Measurements from ENCODE around the gene ZNF334.

Gene ZNF334

DNA sequence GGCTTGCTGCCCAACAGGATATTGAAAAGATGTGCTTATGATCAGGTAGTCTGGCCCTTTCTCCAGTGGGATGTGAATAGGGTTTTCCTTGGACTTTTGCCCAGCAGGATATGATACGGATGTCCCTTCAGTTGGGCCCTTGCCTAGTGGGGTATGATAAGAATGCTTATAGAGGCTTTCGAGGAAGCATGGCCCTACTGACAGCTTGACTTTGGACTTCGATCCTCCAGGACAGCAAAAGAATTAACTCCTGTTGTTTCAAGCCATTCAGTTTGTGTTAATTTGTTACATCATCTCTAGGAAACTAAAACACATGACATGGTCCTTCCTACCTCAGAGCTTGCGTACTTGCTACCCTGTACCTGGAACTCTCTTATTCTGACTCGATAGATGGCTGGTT is 9.7 kb upstream of the ZNF334 start:
- H3K4me1 ChIP-seq (ENCODE audit: control insufficient read depth in 5 of 5, insufficient read depth in 5 of 5, low read length in 5 of 5), result no peaks in the 10 kb centered on the region
- H3K27me3 ChIP-seq (ENCODE audit: control insufficient read depth in 5 of 5, insufficient read depth in 4 of 5, low read length in 5 of 5), result peaks cover 0 to 7% (median 0%) of the 10 kb centered on the region in 5 donors
- no peaks in the 10 kb centered on the region for H3K9me3 ChIP-seq (ENCODE audit: control insufficient read depth in 5 of 5, low read length in 5 of 5)
- H3K36me3 ChIP-seq (ENCODE audit: control insufficient read depth in 5 of 5, insufficient read depth in 5 of 5, low read length in 5 of 5), result no peaks in the 10 kb centered on the region
- H3K27ac ChIP-seq (ENCODE audit: low read depth, low read length), result no peak overlapping the region
- H3K9ac ChIP-seq (ENCODE audit: low read length in 5 of 5), result no peak overlapping the region
- no peak overlapping the region for H3K4me3 ChIP-seq (ENCODE audit: low read depth in 1 of 5, low read length in 5 of 5)

DNA sequence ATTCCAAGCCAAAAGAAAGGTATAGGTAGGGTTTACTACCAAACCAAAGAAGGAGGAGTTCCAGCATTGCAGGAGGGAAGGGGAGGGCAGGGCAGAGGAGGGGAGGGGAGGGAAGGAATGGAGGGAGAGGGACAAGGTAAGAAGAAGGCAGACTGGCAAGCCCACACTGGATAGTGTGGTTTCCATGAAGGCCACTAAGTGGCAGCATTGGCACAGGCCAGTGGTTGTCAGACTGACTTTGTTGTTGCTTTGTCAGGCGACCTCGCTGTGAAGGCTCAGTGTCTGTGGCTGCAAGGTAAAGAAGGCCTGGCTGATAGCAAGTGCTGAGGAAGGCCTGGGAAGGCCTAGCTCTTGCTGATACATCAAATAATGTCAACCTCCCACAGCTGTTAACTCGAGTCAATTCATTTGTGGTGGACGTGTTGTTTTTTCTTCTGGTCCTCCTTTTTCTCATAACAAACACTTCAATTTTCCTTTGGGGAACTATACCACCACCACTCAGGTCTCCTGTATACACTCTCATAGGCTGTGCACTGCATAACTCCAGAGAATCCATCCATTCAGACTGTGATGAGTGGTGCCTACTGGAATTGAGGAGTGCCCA is 7.7 kb upstream of the ZNF334 start:
- Histone ChIP-seq H3K4me1 (ENCODE audit: control insufficient read depth in 5 of 5, insufficient read depth in 5 of 5, low read length in 5 of 5) (no peaks in the 10 kb centered on the region), H3K9ac (ENCODE audit: low read length in 5 of 5) (no peak overlapping the region), H3K27ac (ENCODE audit: low read depth, low read length) (no peak overlapping the region), H3K4me3 (ENCODE audit: low read depth in 1 of 5, low read length in 5 of 5) (no peak overlapping the region), H3K27me3 (ENCODE audit: control insufficient read depth in 5 of 5, insufficient read depth in 4 of 5, low read length in 5 of 5) (peaks cover 0 to 7% (median 5%) of the 10 kb centered on the region in 5 donors), H3K36me3 (ENCODE audit: control insufficient read depth in 5 of 5, insufficient read depth in 5 of 5, low read length in 5 of 5) (no peaks in the 10 kb centered on the region), H3K9me3 (ENCODE audit: control insufficient read depth in 5 of 5, low read length in 5 of 5) (no peaks in the 10 kb centered on the region)

DNA sequence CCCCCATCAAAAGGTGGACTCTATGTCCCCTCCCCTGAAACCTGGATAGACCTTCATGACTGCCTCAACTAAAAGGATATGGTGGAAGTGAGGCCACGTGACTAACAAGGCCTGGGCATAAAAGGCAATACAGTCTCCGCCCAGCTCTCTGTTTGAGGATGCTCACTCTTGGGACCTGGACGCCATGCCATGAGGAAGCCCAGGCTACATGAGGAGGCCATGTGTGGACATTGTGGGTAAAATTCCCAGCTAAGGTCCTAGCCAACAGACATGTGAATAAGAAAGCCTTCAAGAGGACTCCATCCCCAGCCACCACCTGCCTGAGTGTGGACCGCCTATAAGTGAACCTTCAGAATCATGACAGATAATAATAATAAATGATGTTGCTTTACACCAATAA is 7.2 kb upstream of the ZNF334 start:
- Histone ChIP-seq H3K4me1 (ENCODE audit: control insufficient read depth in 5 of 5, insufficient read depth in 5 of 5, low read length in 5 of 5) (no peaks in the 10 kb centered on the region), H3K4me3 (ENCODE audit: low read depth in 1 of 5, low read length in 5 of 5) (no peak overlapping the region), H3K9ac (ENCODE audit: low read length in 5 of 5) (no peak overlapping the region), H3K36me3 (ENCODE audit: control insufficient read depth in 5 of 5, insufficient read depth in 5 of 5, low read length in 5 of 5) (no peaks in the 10 kb centered on the region), H3K27ac (ENCODE audit: low read depth, low read length) (no peak overlapping the region), H3K27me3 (ENCODE audit: control insufficient read depth in 5 of 5, insufficient read depth in 4 of 5, low read length in 5 of 5) (peaks cover 0 to 7% (median 5%) of the 10 kb centered on the region in 5 donors), H3K9me3 (ENCODE audit: control insufficient read depth in 5 of 5, low read length in 5 of 5) (no peaks in the 10 kb centered on the region)

DNA sequence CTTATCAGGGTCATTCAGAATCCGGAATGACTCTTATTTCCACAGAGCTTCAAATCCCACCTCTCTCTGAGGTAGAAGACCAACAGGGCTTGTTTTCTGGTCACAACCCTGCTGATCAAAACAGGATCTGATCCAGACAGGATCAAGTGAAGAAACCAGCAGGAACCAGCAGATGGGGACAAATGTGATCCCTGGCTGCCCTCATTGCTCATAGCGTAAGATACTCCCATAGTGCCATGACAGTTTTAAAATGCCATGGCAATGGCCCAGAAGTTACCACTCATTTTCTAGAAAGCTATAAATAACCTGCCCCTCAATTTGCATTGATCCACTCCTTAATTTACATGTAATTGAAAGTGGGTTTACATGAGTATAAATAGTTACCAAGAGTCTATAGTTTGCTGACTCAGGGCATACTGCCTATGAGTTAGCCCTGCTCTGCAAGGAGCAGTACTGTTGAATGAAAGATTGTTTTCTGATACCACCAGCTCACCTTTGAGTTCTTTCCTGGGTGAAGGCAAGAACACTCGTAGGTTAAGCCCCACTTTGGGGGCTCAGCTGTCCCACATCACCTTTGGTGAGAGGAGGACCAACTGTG is 6.2 kb upstream of the ZNF334 start:
- H3K4me3 ChIP-seq (ENCODE audit: low read depth in 1 of 5, low read length in 5 of 5), result no peak overlapping the region
- H3K27ac ChIP-seq (ENCODE audit: low read depth, low read length), result no peak overlapping the region
- peaks cover 0 to 7% (median 5%) of the 10 kb centered on the region in 5 donors for H3K27me3 ChIP-seq (ENCODE audit: control insufficient read depth in 5 of 5, insufficient read depth in 4 of 5, low read length in 5 of 5)
- H3K4me1 ChIP-seq (ENCODE audit: control insufficient read depth in 5 of 5, insufficient read depth in 5 of 5, low read length in 5 of 5), result no peaks in the 10 kb centered on the region
- H3K36me3 ChIP-seq (ENCODE audit: control insufficient read depth in 5 of 5, insufficient read depth in 5 of 5, low read length in 5 of 5), result no peaks in the 10 kb centered on the region
- no peak overlapping the region for H3K9ac ChIP-seq (ENCODE audit: low read length in 5 of 5)
- H3K9me3 ChIP-seq (ENCODE audit: control insufficient read depth in 5 of 5, low read length in 5 of 5), result no peaks in the 10 kb centered on the region

DNA sequence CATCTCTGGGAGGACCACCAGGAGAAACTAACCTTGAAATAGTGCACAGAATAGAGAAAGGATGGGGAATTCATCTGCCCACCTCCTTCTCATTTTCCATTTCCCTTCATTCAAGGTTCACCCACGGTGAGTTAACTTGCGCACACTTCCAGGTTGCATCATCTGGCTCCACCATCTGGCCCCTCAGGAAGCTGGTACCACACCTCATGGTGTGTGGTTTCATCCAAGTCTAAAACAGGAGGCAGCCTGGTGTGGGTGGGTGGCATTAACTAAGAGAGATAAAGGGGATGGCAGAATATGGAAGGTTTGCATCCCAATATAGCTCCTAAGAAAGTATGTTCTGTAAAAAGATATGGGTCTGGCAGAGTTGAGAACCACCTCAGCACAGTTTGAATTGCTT is 3.8 kb downstream of the ZNF334 start:
- H3K4me1 ChIP-seq (ENCODE audit: control insufficient read depth in 5 of 5, insufficient read depth in 5 of 5, low read length in 5 of 5), result peaks cover 0 to 13% (median 12%) of the 10 kb centered on the region in 5 donors
- no peak overlapping the region for H3K4me3 ChIP-seq (ENCODE audit: low read depth in 1 of 5, low read length in 5 of 5)
- no peaks in the 10 kb centered on the region for H3K27me3 ChIP-seq (ENCODE audit: control insufficient read depth in 5 of 5, insufficient read depth in 4 of 5, low read length in 5 of 5)
- no peaks in the 10 kb centered on the region for H3K9me3 ChIP-seq (ENCODE audit: control insufficient read depth in 5 of 5, low read length in 5 of 5)
- H3K9ac ChIP-seq (ENCODE audit: low read length in 5 of 5), result no peak overlapping the region
- H3K36me3 ChIP-seq (ENCODE audit: control insufficient read depth in 5 of 5, insufficient read depth in 5 of 5, low read length in 5 of 5), result no peaks in the 10 kb centered on the region
- no peak overlapping the region for H3K27ac ChIP-seq (ENCODE audit: low read depth, low read length)

DNA sequence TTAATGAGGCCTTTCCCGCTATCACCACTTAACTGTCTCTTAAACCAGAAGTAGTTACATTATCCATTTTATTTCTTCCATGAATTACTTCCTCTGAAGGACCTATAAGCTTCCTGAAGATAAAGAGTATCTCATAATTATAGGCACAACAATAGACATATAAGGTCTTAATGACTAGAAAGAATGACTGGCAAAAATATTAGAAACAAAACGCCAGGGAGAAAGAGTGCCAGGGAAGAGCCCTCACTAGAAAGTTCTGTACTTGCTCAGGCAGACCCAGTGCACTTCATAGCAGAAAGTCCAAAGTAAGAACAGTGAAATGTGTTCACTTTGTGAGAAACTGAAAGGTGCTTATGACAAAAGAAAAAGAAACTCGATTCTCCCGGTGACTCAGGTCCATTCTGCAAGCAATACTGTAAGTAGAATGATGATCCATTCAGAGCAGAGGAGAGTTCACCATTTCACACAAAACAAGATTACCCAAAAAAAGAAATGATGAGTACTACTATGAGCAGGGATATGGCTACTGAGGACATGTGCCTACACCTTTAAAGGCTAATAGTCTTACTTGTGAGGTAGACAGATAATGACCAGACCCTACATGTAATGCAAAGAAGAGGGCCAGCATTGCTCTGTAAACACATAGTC is 5.5 kb downstream of the ZNF334 start:
- Histone ChIP-seq H3K36me3 (ENCODE audit: control insufficient read depth in 5 of 5, insufficient read depth in 5 of 5, low read length in 5 of 5) (no peaks in the 10 kb centered on the region), H3K9me3 (ENCODE audit: control insufficient read depth in 5 of 5, low read length in 5 of 5) (peaks cover 0 to 9% (median under 1%) of the 10 kb centered on the region in 5 donors), H3K9ac (ENCODE audit: low read length in 5 of 5) (no peak overlapping the region), H3K27me3 (ENCODE audit: control insufficient read depth in 5 of 5, insufficient read depth in 4 of 5, low read length in 5 of 5) (no peaks in the 10 kb centered on the region), H3K4me3 (ENCODE audit: low read depth in 1 of 5, low read length in 5 of 5) (no peak overlapping the region), H3K27ac (ENCODE audit: low read depth, low read length) (no peak overlapping the region), H3K4me1 (ENCODE audit: control insufficient read depth in 5 of 5, insufficient read depth in 5 of 5, low read length in 5 of 5) (peaks cover 0 to 4% (median 3%) of the 10 kb centered on the region in 5 donors)

DNA sequence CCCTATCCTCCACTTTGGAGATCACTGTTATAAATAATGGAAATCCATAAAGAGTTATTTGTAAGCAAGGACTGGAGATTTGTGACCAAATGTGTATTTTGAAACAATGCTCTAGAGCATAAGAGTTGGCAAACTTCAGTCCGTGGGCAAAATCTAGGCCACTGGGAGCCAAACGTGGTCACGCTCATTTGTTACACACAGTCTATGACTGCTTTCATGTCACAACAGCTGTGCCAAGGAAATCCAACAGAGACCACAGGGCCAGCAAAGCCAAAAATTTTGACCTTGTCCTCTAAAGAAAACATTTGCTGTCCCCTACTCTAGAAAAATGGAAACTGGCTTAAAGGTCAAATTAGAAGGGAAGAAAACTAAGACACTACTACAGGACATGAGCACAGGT is 7.9 kb downstream of the ZNF334 start:
- Histone ChIP-seq H3K27ac (ENCODE audit: low read depth, low read length) (no peak overlapping the region), H3K27me3 (ENCODE audit: control insufficient read depth in 5 of 5, insufficient read depth in 4 of 5, low read length in 5 of 5) (no peaks in the 10 kb centered on the region), H3K36me3 (ENCODE audit: control insufficient read depth in 5 of 5, insufficient read depth in 5 of 5, low read length in 5 of 5) (no peaks in the 10 kb centered on the region), H3K9me3 (ENCODE audit: control insufficient read depth in 5 of 5, low read length in 5 of 5) (peaks cover 23 to 33% (median 24%) of the 10 kb centered on the region in 5 donors), H3K4me3 (ENCODE audit: low read depth in 1 of 5, low read length in 5 of 5) (no peak overlapping the region), H3K9ac (ENCODE audit: low read length in 5 of 5) (no peak overlapping the region), H3K4me1 (ENCODE audit: control insufficient read depth in 5 of 5, insufficient read depth in 5 of 5, low read length in 5 of 5) (peaks cover 0 to 4% (median 0%) of the 10 kb centered on the region in 5 donors)

DNA sequence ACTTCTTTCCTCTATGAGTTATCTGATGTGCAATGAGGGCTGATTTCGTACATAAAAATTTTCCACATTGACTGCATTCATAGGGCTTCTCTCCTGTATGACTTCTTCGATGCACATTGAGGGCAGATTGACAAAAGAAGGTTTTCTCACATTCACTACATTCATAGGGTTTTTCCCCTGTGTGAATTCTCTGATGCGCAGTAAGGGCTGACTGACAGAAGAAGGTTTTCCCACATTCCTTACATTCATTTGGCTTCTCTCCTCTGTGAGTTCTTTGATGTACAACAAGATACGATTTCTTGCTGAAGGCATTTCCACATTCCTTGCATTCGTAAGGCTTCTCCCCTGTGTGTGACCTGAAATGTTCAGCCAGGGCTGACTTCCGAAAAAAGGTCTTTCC is 11.4 kb downstream of the ZNF334 start:
- Histone ChIP-seq H3K9ac (ENCODE audit: low read length in 5 of 5) (peak overlapping the region in 1 of 5 donors; percentile 1), H3K4me3 (ENCODE audit: low read depth in 1 of 5, low read length in 5 of 5) (peak overlapping the region in 2 of 5 donors; percentile 18 to 20), H3K4me1 (ENCODE audit: control insufficient read depth in 5 of 5, insufficient read depth in 5 of 5, low read length in 5 of 5) (peaks cover 0 to 4% (median 0%) of the 10 kb centered on the region in 5 donors), H3K27me3 (ENCODE audit: control insufficient read depth in 5 of 5, insufficient read depth in 4 of 5, low read length in 5 of 5) (no peaks in the 10 kb centered on the region), H3K36me3 (ENCODE audit: control insufficient read depth in 5 of 5, insufficient read depth in 5 of 5, low read length in 5 of 5) (no peaks in the 10 kb centered on the region), H3K9me3 (ENCODE audit: control insufficient read depth in 5 of 5, low read length in 5 of 5) (peaks cover 29 to 45% (median 35%) of the 10 kb centered on the region in 5 donors), H3K27ac (ENCODE audit: low read depth, low read length) (no peak overlapping the region)

DNA sequence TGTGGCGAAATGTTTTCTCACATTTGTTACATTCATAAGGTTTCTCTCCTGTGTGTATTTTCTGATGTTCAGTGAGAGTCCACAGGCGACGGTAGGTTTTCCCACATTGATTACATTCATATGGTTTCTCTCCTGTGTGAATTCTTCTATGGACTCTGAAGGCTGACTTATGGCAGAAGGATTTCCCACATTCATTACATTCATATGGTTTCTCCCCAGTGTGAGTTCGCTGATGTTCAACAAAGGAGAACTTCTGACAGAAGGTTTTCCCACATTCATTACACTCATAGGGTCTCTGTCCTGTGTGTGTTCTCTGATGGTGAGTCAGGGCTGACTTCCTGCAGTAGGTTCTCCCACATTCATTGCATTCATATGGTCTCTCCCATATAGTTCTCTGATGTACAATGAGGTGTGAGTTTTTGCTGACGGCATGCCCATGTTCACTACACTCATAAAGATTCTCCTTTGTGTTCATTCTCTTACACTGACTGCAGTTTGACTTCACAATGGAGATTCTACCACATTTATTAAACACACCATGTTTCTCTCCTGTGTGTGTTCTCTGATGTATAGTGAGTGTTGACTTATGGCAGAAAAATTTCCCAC is 11.9 kb downstream of the ZNF334 start:
- H3K36me3 ChIP-seq (ENCODE audit: control insufficient read depth in 5 of 5, insufficient read depth in 5 of 5, low read length in 5 of 5), result no peaks in the 10 kb centered on the region
- H3K9me3 ChIP-seq (ENCODE audit: control insufficient read depth in 5 of 5, low read length in 5 of 5), result peaks cover 29 to 50% (median 35%) of the 10 kb centered on the region in 5 donors
- H3K27me3 ChIP-seq (ENCODE audit: control insufficient read depth in 5 of 5, insufficient read depth in 4 of 5, low read length in 5 of 5), result no peaks in the 10 kb centered on the region
- H3K9ac ChIP-seq (ENCODE audit: low read length in 5 of 5), result peak overlapping the region in 1 of 5 donors; percentile 1
- peaks cover 0 to 4% (median 0%) of the 10 kb centered on the region in 5 donors for H3K4me1 ChIP-seq (ENCODE audit: control insufficient read depth in 5 of 5, insufficient read depth in 5 of 5, low read length in 5 of 5)
- peak overlapping the region in 4 of 5 donors; percentile 5 to 20 (median 16) for H3K4me3 ChIP-seq (ENCODE audit: low read depth in 1 of 5, low read length in 5 of 5)
- no peak overlapping the region for H3K27ac ChIP-seq (ENCODE audit: low read depth, low read length)

DNA sequence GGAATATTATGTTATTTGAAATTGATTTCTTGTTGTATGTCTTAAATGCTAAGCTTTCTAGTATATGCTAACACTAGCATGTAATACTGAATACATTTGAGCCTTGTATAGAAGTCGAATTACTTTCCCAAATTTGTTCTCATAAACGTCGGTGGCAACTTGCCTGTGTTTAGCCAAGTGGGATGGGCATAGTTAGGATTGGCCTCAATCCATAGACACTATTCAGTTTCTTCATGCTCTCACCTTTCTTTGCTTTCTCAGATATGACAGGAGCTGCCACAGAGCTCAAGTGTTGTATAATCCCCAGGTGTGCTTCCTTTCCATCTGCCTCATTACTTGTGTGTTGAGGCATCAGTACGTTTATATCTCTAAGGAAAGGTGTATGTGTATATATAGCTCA is 19.3 kb downstream of the ZNF334 start:
- Histone ChIP-seq H3K27ac (ENCODE audit: low read depth, low read length) (no peak overlapping the region), H3K9me3 (ENCODE audit: control insufficient read depth in 5 of 5, low read length in 5 of 5) (peaks cover 0 to 14% (median 4%) of the 10 kb centered on the region in 5 donors), H3K4me3 (ENCODE audit: low read depth in 1 of 5, low read length in 5 of 5) (no peak overlapping the region), H3K9ac (ENCODE audit: low read length in 5 of 5) (no peak overlapping the region), H3K36me3 (ENCODE audit: control insufficient read depth in 5 of 5, insufficient read depth in 5 of 5, low read length in 5 of 5) (no peaks in the 10 kb centered on the region), H3K27me3 (ENCODE audit: control insufficient read depth in 5 of 5, insufficient read depth in 4 of 5, low read length in 5 of 5) (peaks cover 0 to 4% (median 0%) of the 10 kb centered on the region in 5 donors), H3K4me1 (ENCODE audit: control insufficient read depth in 5 of 5, insufficient read depth in 5 of 5, low read length in 5 of 5) (no peaks in the 10 kb centered on the region)

Measured in subcutaneous abdominal adipose tissue (tissue), 5 donors.